ENCODE results near the gene ACTL10.
"Not testable (repeated sequence)": the region's sequence is repeated elsewhere in the genome, so short reads cannot be mapped to it uniquely, and the experiment has no call there.

ACTL10 gene

GRCh38 chr20:33679758-33680485, 13.2 kb downstream of the ACTL10 start:
- DNase-seq = peak; percentile 47

GRCh38 chr20:33680686-33681085, 13.9 kb downstream of the ACTL10 start:
- DNase-seq = no peak

GRCh38 chr20:33681288-33681687, 14.5 kb downstream of the ACTL10 start:
- no peak for DNase-seq

- DNase-seq = peak; percentile 42
Measured at GRCh38 chr20:33681728-33682353, 15.1 kb downstream of the ACTL10 start.

- DNase-seq = no peak
Measured at GRCh38 chr20:33684533-33685327, 18.0 kb downstream of the ACTL10 start.

- peak; percentile 83 for DNase-seq
Measured at GRCh38 chr20:33685328-33686099, 18.8 kb downstream of the ACTL10 start.

GRCh38 chr20:33686100-33686983, 19.6 kb downstream of the ACTL10 start, which contains the start of gene E2F1:
E2F1 (minus strand) TSS chr20:33686385; CDS start chr20:33686264, 121 bp downstream.
- DNase-seq = peak; percentile 97

- no peak for DNase-seq
Measured at GRCh38 chr20:33686984-33687366, 20.2 kb downstream of the ACTL10 start.

- no peak for DNase-seq
Measured at GRCh38 chr20:33687370-33687915, 20.7 kb downstream of the ACTL10 start.

GRCh38 chr20:33687993-33688937, 21.5 kb downstream of the ACTL10 start:
- no peak for DNase-seq

- no peak for DNase-seq
Measured at GRCh38 chr20:33688938-33689424, 22.2 kb downstream of the ACTL10 start.

- no peak for DNase-seq
Measured at GRCh38 chr20:33689493-33689892, 22.8 kb downstream of the ACTL10 start.

GRCh38 chr20:33689973-33690372, 23.2 kb downstream of the ACTL10 start:
- peak; percentile 67 for DNase-seq

GRCh38 chr20:33693289-33693688, 26.5 kb downstream of the ACTL10 start:
- no peak for DNase-seq

- DNase-seq = no peak
Measured at GRCh38 chr20:33693741-33694638, 27.2 kb downstream of the ACTL10 start.

- DNase-seq = no peak
Measured at GRCh38 chr20:33694639-33695012, 27.9 kb downstream of the ACTL10 start.

- no peak for DNase-seq
Measured at GRCh38 chr20:33696448-33696847, 29.7 kb downstream of the ACTL10 start.

- no peak for DNase-seq
Measured at GRCh38 chr20:33697129-33697528, 30.4 kb downstream of the ACTL10 start.

- DNase-seq = not testable (repeated sequence)
Measured at GRCh38 chr20:33698966-33699365, 32.2 kb downstream of the ACTL10 start.

Measured in activated CD4-positive, alpha-beta T cell treated with anti-CD3 and anti-CD28 coated beads for 48 hours (primary cell).